A549 (cell line): ENCODE data around the gene DGKA.

ENCODE experiments used
- CHD2 ChIP-seq: fragments of 150-350 bp; IDR thresholded peaks from 2 replicates; pipeline ENCODE4 v1.6.1; 2014; ENCODE audit warnings: low read length; ENCODE audit not compliant: partially characterized antibody
- EP300 ChIP-seq, 2 experiments: fragments of >200 bp; sonication (Bioruptor Twin); formaldehyde crosslinking; IDR thresholded peaks; 2 replicates in 1 of 2; 3 replicates in 1 of 2; pipeline ENCODE4 v1.6.1; 2016 to 2017
- FOSL2 ChIP-seq, 2 experiments: fragments of 450-650 bp in 1 of 2; fragments of >200 bp in 1 of 2; sonication (Bioruptor Twin) in 1 of 2; formaldehyde crosslinking; IDR thresholded peaks; 2 replicates each; pipeline versions ENCODE4 v1.5.0 to v1.6.1; 2016 to 2020; ENCODE audit warnings: mild to moderate bottlenecking in 1 of 2, moderate library complexity in 1 of 2
- KDM1A ChIP-seq: fragments of 200-600 bp; sonication (generic); IDR thresholded peaks from 2 replicates; pipeline ENCODE4 v1.6.1; 2016; ENCODE audit warnings: low read depth, mild to moderate bottlenecking
- MYC ChIP-seq: IDR thresholded peaks from 2 replicates; pipeline ENCODE4 v1.6.1; 2012; ENCODE audit warnings: mild to moderate bottlenecking, inconsistent platforms, low read length, improper control_type of control experiment, borderline replicate concordance
- POLR2A ChIP-seq: IDR thresholded peaks from 2 replicates; pipeline ENCODE4 v1.6.1; 2012; ENCODE audit warnings: mild to moderate bottlenecking, low read length
- POLR2AphosphoS2 ChIP-seq: conservative IDR thresholded peaks from 2 replicates; pipeline ENCODE4 v1.6.1; 2012; ENCODE audit warnings: low read length, improper control_type of control experiment, inconsistent platforms
- RAD21 ChIP-seq, 2 experiments: fragments of >200 bp in 1 of 2; sonication (Bioruptor Twin) in 1 of 2; formaldehyde crosslinking in 1 of 2; IDR thresholded peaks in 1 of 2; conservative IDR thresholded peaks in 1 of 2; 2 replicates in 1 of 2; 3 replicates in 1 of 2; pipeline ENCODE4 v1.6.1; 2012 to 2018; ENCODE audit warnings: inconsistent platforms in 1 of 2
- SREBF2 ChIP-seq: fragments of 450-650 bp; IDR thresholded peaks from 2 replicates; pipeline ENCODE4 v1.6.1; 2014; ENCODE audit warnings: mild to moderate bottlenecking, moderate library complexity
- TF ChIP-seq, protein P1 (sequence below): fragments of >200 bp; sonication (Bioruptor Twin); formaldehyde crosslinking; IDR thresholded peaks from 3 replicates; pipeline ENCODE4 v1.5.1; 2016

DNA sequence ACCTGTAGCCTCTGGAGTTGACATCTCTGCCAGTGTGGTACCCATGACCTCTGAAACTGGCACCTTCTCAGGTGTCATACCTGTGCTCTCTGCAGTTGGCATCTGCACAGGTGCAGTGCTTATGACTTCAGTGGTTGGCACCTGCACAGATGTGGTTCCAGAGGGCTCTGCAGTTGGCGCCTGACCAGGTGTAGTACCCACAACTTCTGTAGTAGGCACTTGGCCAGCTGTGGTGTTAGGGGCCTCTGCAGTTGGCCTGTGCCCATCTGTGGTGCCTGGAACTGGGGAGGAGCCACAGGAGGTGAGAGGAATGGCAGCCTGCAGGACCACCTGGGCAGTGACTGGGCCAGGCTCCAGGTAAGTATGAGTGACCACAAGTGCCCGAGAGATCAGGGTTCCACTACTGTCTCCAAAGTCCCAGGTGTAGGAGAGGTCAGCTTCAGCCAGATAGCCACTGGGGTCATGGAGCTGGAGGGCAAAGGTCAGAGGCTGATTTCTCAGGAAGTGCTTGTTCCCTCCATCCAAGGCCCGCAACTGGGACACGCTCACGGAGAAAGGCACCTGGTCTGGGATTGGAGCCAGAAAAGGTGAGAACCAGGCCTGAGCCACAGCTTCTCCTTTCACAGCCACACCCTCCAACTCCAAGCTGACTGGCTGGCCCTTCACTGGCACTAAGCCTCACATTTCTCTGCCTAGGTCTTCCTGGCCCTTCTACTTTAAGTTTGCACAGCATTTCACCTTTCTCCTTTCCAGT lies 26.3 kb downstream of the DGKA start:
- TF ChIP-seq, protein P1, sequence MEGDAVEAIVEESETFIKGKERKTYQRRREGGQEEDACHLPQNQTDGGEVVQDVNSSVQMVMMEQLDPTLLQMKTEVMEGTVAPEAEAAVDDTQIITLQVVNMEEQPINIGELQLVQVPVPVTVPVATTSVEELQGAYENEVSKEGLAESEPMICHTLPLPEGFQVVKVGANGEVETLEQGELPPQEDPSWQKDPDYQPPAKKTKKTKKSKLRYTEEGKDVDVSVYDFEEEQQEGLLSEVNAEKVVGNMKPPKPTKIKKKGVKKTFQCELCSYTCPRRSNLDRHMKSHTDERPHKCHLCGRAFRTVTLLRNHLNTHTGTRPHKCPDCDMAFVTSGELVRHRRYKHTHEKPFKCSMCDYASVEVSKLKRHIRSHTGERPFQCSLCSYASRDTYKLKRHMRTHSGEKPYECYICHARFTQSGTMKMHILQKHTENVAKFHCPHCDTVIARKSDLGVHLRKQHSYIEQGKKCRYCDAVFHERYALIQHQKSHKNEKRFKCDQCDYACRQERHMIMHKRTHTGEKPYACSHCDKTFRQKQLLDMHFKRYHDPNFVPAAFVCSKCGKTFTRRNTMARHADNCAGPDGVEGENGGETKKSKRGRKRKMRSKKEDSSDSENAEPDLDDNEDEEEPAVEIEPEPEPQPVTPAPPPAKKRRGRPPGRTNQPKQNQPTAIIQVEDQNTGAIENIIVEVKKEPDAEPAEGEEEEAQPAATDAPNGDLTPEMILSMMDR: no peak
- TF ChIP-seq SREBF2: no peak
- no peak for TF ChIP-seq MYC
- no peak for TF ChIP-seq CHD2
- TF ChIP-seq RAD21 (conservative IDR thresholded peaks at IDR 0.05 in 1 of 2, IDR thresholded peaks at IDR 0.05 in 1 of 2): no peak
- TF ChIP-seq POLR2A: no peak
- no peak for TF ChIP-seq POLR2AphosphoS2
- TF ChIP-seq FOSL2 (IDR thresholded peaks at IDR 0.05): no peak
- TF ChIP-seq FOSL2 (CRISPR knock-in tag; IDR thresholded peaks at IDR 0.05): no peak
- TF ChIP-seq EP300 (IDR thresholded peaks at IDR 0.05): no peak
- TF ChIP-seq KDM1A: no peak
